Measurements from ENCODE around the gene CDC42BPA. TPM values are rescaled to one million over a fixed set of nuclear protein-coding genes. Genes with fewer than 3 reads are reported as not detected.

The CDC42BPA gene
- total RNA-seq, 2 donors from 2014 or later = 30.0 to 34.3 TPM

DNA sequence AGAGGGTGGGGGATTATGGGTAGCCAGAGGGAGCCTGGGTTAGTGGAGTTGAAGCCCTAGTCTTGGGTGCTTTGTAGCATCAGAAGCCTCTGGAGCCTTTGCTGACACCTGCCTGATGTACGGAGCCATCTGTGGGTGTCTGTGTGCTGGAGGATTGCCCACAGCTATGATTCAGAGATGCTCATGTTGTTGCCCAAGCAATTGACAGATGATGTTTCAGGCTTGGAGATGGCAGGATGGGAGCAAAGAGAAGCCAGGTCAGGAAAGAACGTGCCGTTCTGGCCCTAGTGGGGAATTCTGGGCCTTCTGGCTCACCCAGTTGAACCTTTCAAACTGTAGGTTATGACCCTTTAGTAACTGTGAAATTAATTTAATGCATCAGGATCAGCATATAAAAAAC, 350.6 kb downstream of the CDC42BPA start:
- peaks cover 7% of the 10 kb centered on the region for H3K9me3 Mint-ChIP-seq
- H3K27ac Mint-ChIP-seq = no peak overlapping the region
- H3K4me1 ChIP-seq (ENCODE audit: control insufficient read depth, insufficient read depth, low read length) = no peaks in the 10 kb centered on the region
- peaks cover 9% of the 10 kb centered on the region for H3K36me3 Mint-ChIP-seq (ENCODE audit: low read depth)
- H3K36me3 ChIP-seq (ENCODE audit: control insufficient read depth, insufficient read depth, low read length) = no peaks in the 10 kb centered on the region
- TF ChIP-seq, protein P1, sequence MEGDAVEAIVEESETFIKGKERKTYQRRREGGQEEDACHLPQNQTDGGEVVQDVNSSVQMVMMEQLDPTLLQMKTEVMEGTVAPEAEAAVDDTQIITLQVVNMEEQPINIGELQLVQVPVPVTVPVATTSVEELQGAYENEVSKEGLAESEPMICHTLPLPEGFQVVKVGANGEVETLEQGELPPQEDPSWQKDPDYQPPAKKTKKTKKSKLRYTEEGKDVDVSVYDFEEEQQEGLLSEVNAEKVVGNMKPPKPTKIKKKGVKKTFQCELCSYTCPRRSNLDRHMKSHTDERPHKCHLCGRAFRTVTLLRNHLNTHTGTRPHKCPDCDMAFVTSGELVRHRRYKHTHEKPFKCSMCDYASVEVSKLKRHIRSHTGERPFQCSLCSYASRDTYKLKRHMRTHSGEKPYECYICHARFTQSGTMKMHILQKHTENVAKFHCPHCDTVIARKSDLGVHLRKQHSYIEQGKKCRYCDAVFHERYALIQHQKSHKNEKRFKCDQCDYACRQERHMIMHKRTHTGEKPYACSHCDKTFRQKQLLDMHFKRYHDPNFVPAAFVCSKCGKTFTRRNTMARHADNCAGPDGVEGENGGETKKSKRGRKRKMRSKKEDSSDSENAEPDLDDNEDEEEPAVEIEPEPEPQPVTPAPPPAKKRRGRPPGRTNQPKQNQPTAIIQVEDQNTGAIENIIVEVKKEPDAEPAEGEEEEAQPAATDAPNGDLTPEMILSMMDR (conservative IDR thresholded peaks at IDR 0.05) = no peak
- H3K27ac ChIP-seq (ENCODE audit: low read depth, low read length) = no peak overlapping the region
- DNase-seq = no peak
- H3K9me3 ChIP-seq (ENCODE audit: control insufficient read depth, low read length) = peaks cover 10% of the 10 kb centered on the region
- no peak overlapping the region for H3K4me3 Mint-ChIP-seq
- no peak overlapping the region for H3K9ac ChIP-seq (ENCODE audit: extremely low read depth, low read length, poor library complexity, severe bottlenecking)
- H3K4me1 Mint-ChIP-seq = no peaks in the 10 kb centered on the region
- H3K27me3 ChIP-seq (ENCODE audit: control insufficient read depth, insufficient read depth, low read length, poor library complexity, severe bottlenecking) = no peaks in the 10 kb centered on the region
- no peak overlapping the region for H3K4me3 ChIP-seq (ENCODE audit: low read length)
- 94 to 98% methylated on average over 3 of the region's 3 CpGs for WGBS, 2 experiments (ENCODE audit: insufficient coverage in 1 of 2, insufficient read length in 1 of 2)
- no peaks in the 10 kb centered on the region for H3K27me3 Mint-ChIP-seq (ENCODE audit: insufficient read depth)

DNA sequence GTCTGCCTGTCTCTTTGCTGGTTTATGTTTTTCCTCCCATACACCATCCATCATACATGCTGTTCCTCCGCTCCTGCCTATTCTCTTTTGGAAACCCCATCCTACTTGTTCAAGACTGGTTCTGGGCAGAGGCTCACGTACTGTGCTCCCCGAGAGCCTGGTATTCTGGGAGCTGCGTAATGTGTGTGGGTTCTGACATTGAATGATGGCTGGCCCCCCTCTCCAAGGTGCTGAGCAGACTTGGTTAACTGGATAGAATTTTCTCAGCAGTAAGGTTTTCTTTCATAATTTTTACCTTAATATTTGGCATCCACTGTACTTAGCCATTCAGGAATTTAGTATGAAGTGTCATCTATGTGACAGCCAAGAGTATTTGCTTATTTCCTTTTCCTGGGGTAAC, 351.6 kb downstream of the CDC42BPA start:
- no peak overlapping the region for H3K4me3 ChIP-seq (ENCODE audit: low read length)
- H3K36me3 Mint-ChIP-seq (ENCODE audit: low read depth) = peaks cover 7% of the 10 kb centered on the region
- WGBS, 2 experiments (ENCODE audit: insufficient coverage in 1 of 2, insufficient read length in 1 of 2) = 89 to 96% methylated on average over 3 to 4 of the region's 4 CpGs
- no peaks in the 10 kb centered on the region for H3K27me3 Mint-ChIP-seq (ENCODE audit: insufficient read depth)
- no peaks in the 10 kb centered on the region for H3K4me1 ChIP-seq (ENCODE audit: control insufficient read depth, insufficient read depth, low read length)
- peaks cover 2% of the 10 kb centered on the region for H3K9me3 ChIP-seq (ENCODE audit: control insufficient read depth, low read length)
- no peaks in the 10 kb centered on the region for H3K4me1 Mint-ChIP-seq
- TF ChIP-seq, protein P1 (conservative IDR thresholded peaks at IDR 0.05) = no peak
- H3K27ac Mint-ChIP-seq = no peak overlapping the region
- no peak overlapping the region for H3K9ac ChIP-seq (ENCODE audit: extremely low read depth, low read length, poor library complexity, severe bottlenecking)
- H3K4me3 Mint-ChIP-seq = no peak overlapping the region
- DNase-seq = no peak
- H3K27ac ChIP-seq (ENCODE audit: low read depth, low read length) = no peak overlapping the region
- H3K27me3 ChIP-seq (ENCODE audit: control insufficient read depth, insufficient read depth, low read length, poor library complexity, severe bottlenecking) = no peaks in the 10 kb centered on the region
- H3K9me3 Mint-ChIP-seq = peaks cover 3% of the 10 kb centered on the region
- no peaks in the 10 kb centered on the region for H3K36me3 ChIP-seq (ENCODE audit: control insufficient read depth, insufficient read depth, low read length)

DNA sequence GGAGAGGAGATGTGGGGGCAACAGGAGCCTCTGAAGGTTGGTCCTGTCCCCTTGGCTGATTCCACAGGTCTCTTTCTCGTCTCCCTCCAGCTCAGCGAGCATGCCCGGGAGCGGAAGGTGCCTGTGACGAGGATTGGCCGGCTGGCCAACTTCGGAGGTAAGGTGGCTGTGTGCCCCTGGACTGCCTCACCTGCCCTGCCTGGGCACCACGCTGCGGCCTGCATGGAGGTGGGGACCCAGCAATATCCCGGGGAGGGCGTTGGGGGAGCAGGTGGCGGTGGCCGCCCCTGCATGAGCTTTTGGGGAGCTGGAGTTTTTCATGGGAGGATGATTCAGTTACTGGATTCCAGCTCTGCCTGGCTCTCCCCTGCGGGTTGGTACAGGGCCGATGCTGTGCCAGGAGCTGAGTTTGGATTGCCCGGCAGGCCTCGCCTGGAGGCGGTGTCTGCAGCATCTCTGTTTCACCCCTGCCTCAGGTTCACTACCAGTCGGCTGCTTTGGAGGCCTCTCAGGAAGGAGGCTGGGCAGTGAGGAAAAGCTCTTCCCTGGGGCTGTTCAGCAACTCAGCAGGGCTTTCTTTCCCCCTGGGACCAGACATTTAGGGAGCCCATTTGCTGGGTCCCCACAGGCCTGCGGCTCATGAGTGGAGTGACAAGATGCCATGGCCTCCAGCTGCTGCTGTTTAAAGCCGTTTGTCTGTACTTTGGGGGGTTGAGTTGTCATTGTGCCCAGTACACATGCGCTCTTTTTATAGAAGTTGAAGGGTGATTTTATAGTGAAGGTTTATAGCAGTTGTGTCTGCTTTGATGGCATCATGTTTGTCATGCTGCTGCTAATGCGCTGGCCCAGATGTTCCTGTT, 352.5 kb downstream of the CDC42BPA start:
- Histone ChIP-seq H3K27me3 (ENCODE audit: control insufficient read depth, insufficient read depth, low read length, poor library complexity, severe bottlenecking) (no peaks in the 10 kb centered on the region), H3K9me3 (ENCODE audit: control insufficient read depth, low read length) (no peaks in the 10 kb centered on the region), H3K27ac (ENCODE audit: low read depth, low read length) (no peak overlapping the region), H3K4me3 (ENCODE audit: low read length) (no peak overlapping the region), H3K36me3 (ENCODE audit: control insufficient read depth, insufficient read depth, low read length) (no peaks in the 10 kb centered on the region), H3K4me1 (ENCODE audit: control insufficient read depth, insufficient read depth, low read length) (no peaks in the 10 kb centered on the region), H3K9ac (ENCODE audit: extremely low read depth, low read length, poor library complexity, severe bottlenecking) (no peak overlapping the region)
- no peaks in the 10 kb centered on the region for H3K9me3 Mint-ChIP-seq
- H3K4me1 Mint-ChIP-seq = no peaks in the 10 kb centered on the region
- H3K27me3 Mint-ChIP-seq (ENCODE audit: insufficient read depth) = no peaks in the 10 kb centered on the region
- peaks cover 5% of the 10 kb centered on the region for H3K36me3 Mint-ChIP-seq (ENCODE audit: low read depth)
- WGBS, 2 experiments (ENCODE audit: insufficient coverage in 1 of 2, insufficient read length in 1 of 2) = 95 to 97% methylated on average over 13 to 23 of the region's 23 CpGs
- DNase-seq = no peak
- H3K27ac Mint-ChIP-seq = no peak overlapping the region
- H3K4me3 Mint-ChIP-seq = no peak overlapping the region
- TF ChIP-seq, protein P1 (conservative IDR thresholded peaks at IDR 0.05) = no peak
